PC-9 (cell line): ENCODE data around the gene NUP153. TPM values are rescaled to one million over a fixed set of nuclear protein-coding genes. Genes with fewer than 3 reads are reported as not detected.
A peak's percentile ranks its signal among the peaks of the same experiment; 100 is the strongest.

Source experiments
- BruUV-seq: library from RNA; stranded (reverse); fragments of 400-500 nt; replicated peaks from 2 replicates; lab custom pipeline; 2021; lab: Mats Ljungman, UMichigan
- CTCF ChIA-PET: fragments of 300-600 bp; sonication (Branson Sonifier 250); formaldehyde crosslinking; loops from one replicate; lab custom pipeline; 2022; ENCODE audit warnings: antibody characterized with exemption; lab: Charles Lee
- POLR2A ChIA-PET: fragments of 300-600 bp; sonication (Branson Sonifier 250); formaldehyde crosslinking; loops from one replicate; lab custom pipeline; 2022; ENCODE audit warnings: antibody characterized with exemption; ENCODE audit not compliant: unreplicated experiment; lab: Charles Lee
- DNase-seq, 2 experiments: peaks; one replicate each; pipeline versions ENCODE4 v3.0.0 to v3.0.0-alpha.2; 2015 to 2022; ENCODE audit warnings: mixed read lengths in 1 of 2
- H2AFZ ChIP-seq: fragments of 200-600 bp; sonication (generic); 2 replicates; pipeline ENCODE4 v1.8.1; 2017; ENCODE audit warnings: antibody characterized with exemption
- H3F3A ChIP-seq: fragments of 200-600 bp; sonication (generic); 2 replicates; pipeline ENCODE4 v1.8.1; 2017; ENCODE audit warnings: antibody characterized with exemption, mild to moderate bottlenecking, low read depth; ENCODE audit not compliant: insufficient read depth
- H3K27ac ChIP-seq: fragments of 200-600 bp; sonication (generic); 2 replicates; pipeline ENCODE4 v1.6.1; 2016; ENCODE audit warnings: mixed run types
- H3K27me3 ChIP-seq: fragments of 200-600 bp; sonication (generic); 2 replicates; pipeline ENCODE4 v1.6.1; 2016; ENCODE audit warnings: low read depth, mixed run types; ENCODE audit not compliant: insufficient read depth
- H3K36me3 ChIP-seq: fragments of 200-600 bp; sonication (generic); 2 replicates; pipeline ENCODE4 v1.6.1; 2016; ENCODE audit warnings: low read depth, mixed run types
- H3K4me1 ChIP-seq: fragments of 200-600 bp; sonication (generic); replicated peaks from 2 replicates; pipeline ENCODE4 v1.6.1; 2016; ENCODE audit warnings: mixed run types; ENCODE audit not compliant: insufficient read depth
- H3K4me2 ChIP-seq: fragments of 200-600 bp; sonication (generic); 2 replicates; pipeline ENCODE4 v1.6.1; 2017; ENCODE audit warnings: mixed run types
- H3K4me3 ChIP-seq: fragments of 200-600 bp; sonication (generic); 2 replicates; pipeline ENCODE4 v1.6.1; 2016; ENCODE audit warnings: mixed run types
- H3K79me2 ChIP-seq: fragments of 200-600 bp; sonication (generic); 2 replicates; pipeline ENCODE4 v1.6.1; 2017; ENCODE audit warnings: low read depth, mixed run types
- H3K9me2 ChIP-seq: fragments of 200-600 bp; sonication (generic); 2 replicates; pipeline ENCODE4 v1.8.1; 2017; ENCODE audit warnings: mild to moderate bottlenecking; ENCODE audit not compliant: insufficient read depth
- H3K9me3 ChIP-seq: fragments of 200-600 bp; sonication (generic); 2 replicates; pipeline ENCODE4 v1.8.1; 2016; ENCODE audit warnings: low read depth; ENCODE audit not compliant: insufficient read depth
- H4K20me1 ChIP-seq: fragments of 200-600 bp; sonication (generic); 2 replicates; pipeline ENCODE4 v1.8.1; 2017; ENCODE audit not compliant: insufficient read depth
- EZH2 ChIP-seq: fragments of 200-600 bp; sonication (generic); IDR thresholded peaks from 2 replicates; pipeline ENCODE4 v1.8.0; 2017; ENCODE audit warnings: antibody characterized with exemption, low read depth
- intact Hi-C: fragments of 100-400 bp; cut with micrococcal nuclease; formaldehyde crosslinking; loops from one replicate; pipeline ENCODE4 v1.10.0; 2022; ENCODE audit not compliant: unreplicated experiment
- total RNA-seq: library from RNA; stranded (reverse); gene quantifications from 2 replicates; pipeline ENCODE4 v1.2.3, GENCODE V29; 2021
- TF ChIP-seq, protein P1 (sequence below): fragments of 200-600 bp; sonication (generic); conservative IDR thresholded peaks from 2 replicates; pipeline ENCODE4 v1.6.1; 2017; ENCODE audit warnings: mixed run types, antibody characterized with exemption, mild to moderate bottlenecking, moderate library complexity

The NUP153 gene
- total RNA-seq, 1 experiment from 2014 or later, result 74.1 TPM

DNA sequence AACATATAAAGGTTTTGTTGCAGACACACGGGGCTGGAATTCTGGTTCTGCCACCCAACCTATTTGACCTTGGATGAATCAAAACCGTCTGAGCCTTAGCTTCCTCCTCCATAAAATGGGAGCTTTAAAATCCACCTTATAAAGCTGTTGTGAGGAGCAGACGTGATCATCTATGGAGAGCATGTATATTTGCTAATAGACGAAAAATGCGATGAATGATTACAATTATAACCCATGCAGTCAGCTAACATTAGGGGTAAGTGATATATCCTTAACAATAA, 586 bp upstream of the NUP153 start:
- POLR2A ChIA-PET, result interaction anchor here (0.5 to 1.1 kb wide), 7 partner anchors 9 to 556 kb away, joined by 3 to 11 read pairs (median 5); partner anchors contain the start of gene CAP2
- H2AFZ ChIP-seq, result peak overlapping the region; percentile 87
- TSS peak; percentile 32 for BruUV-seq
- CTCF ChIA-PET, result interaction anchor here (0.5 to 0.6 kb wide), 2 partner anchors 112 to 455 kb away, joined by 5 to 8 read pairs; no protein-coding TSS in a partner anchor
- intact Hi-C loops, result loop anchor here (2.0 kb wide), 1 partner anchor 15 kb away; no protein-coding TSS in a partner anchor
- no peaks in the 10 kb centered on the region for H3K9me2 ChIP-seq
- no peaks in the 10 kb centered on the region for H3K36me3 ChIP-seq
- no peak for DNase-seq
- no peaks in the 10 kb centered on the region for H3K9me3 ChIP-seq
- peaks cover 27% of the 10 kb centered on the region; the same call in 1 of the 2 replicates for H4K20me1 ChIP-seq
- H3K4me3 ChIP-seq, result peak overlapping the region; percentile 73
- H3K4me1 ChIP-seq, result peaks cover 24% of the 10 kb centered on the region
- peak overlapping the region; percentile 79 for H3K4me2 ChIP-seq
- H3F3A ChIP-seq, result peaks cover 18% of the 10 kb centered on the region
- peaks cover 43% of the 10 kb centered on the region for H3K79me2 ChIP-seq
- peak overlapping the region; percentile 89 for H3K27ac ChIP-seq
- H3K27me3 ChIP-seq, result no peaks in the 10 kb centered on the region
- no peak for TF ChIP-seq EZH2
- TF ChIP-seq, protein P1, sequence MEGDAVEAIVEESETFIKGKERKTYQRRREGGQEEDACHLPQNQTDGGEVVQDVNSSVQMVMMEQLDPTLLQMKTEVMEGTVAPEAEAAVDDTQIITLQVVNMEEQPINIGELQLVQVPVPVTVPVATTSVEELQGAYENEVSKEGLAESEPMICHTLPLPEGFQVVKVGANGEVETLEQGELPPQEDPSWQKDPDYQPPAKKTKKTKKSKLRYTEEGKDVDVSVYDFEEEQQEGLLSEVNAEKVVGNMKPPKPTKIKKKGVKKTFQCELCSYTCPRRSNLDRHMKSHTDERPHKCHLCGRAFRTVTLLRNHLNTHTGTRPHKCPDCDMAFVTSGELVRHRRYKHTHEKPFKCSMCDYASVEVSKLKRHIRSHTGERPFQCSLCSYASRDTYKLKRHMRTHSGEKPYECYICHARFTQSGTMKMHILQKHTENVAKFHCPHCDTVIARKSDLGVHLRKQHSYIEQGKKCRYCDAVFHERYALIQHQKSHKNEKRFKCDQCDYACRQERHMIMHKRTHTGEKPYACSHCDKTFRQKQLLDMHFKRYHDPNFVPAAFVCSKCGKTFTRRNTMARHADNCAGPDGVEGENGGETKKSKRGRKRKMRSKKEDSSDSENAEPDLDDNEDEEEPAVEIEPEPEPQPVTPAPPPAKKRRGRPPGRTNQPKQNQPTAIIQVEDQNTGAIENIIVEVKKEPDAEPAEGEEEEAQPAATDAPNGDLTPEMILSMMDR, result no peak

DNA sequence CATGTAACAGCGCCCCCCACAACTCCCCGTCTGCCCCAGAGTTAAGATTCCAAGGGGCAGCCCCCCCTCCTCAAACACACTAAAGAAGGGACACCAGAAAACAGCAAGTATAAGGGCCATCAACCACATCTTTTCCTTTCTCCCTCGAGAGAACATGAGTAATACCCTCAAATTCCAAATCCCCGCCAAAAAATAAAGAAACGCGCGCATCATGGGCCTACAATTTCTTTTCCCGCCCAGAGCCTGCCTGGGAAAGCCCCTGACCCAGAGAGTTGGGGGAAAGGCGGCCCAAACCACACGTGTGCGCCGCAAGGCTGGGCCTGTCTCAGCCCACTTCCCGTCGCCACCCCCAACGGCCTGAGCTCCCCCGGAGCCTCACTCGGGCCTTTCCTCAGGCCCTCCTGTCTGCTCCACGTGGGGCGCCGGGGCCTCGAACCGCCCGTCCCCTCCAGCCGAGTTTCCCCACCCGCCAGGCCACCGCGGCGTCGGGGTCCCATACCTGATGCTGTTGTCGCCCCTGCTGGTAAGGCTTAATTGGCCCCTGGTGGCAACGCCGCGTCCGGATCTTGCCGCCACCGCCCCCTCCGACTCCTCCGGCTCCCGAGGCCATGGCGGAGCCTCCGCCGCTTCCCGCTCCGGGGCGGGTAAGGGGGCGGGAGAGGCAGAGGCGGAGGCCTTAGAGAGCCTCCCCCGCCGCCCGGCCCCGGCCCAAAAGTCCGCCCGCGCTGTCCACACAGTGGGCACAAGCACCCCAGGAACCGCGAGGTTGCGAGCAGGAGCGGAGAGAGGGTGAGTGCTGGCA, 746 bp downstream of the NUP153 start:
- CTCF ChIA-PET, result no interaction called here
- POLR2A ChIA-PET, result interaction anchor here (0.9 kb wide), 1 partner anchor 47 kb away, joined by 4 read pairs; no protein-coding TSS in a partner anchor
- intact Hi-C loops, result loop anchor here (2.0 kb wide), 1 partner anchor 17 kb away; no protein-coding TSS in a partner anchor

DNA sequence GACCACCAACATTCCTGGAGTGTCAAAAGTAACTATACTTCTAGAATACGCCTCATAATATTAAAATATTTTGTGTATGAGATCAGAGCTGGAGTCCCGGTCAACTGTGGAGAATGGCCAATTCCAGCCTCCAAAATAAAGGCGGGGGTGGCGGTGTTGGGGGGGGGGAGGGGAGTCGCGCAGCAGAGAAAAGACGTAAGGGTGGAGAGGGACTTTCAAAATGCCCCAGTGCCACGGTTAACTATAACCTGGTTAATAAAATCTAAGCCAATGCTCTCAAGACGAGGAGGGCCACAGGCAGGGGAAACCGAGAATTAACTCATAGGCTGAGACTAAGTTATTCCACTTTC, 1.3 kb downstream of the NUP153 start:
- Histone ChIP-seq H3K4me3 (peak overlapping the region; percentile 73), H3K79me2 (peaks cover 62% of the 10 kb centered on the region), H3K27ac (peak overlapping the region; percentile 89), H3K36me3 (no peaks in the 10 kb centered on the region), H4K20me1 (peaks cover 45% of the 10 kb centered on the region), H3K4me2 (peak overlapping the region; percentile 92), H3K27me3 (no peaks in the 10 kb centered on the region), H3F3A (peaks cover 23% of the 10 kb centered on the region), H3K4me1 (peaks cover 24% of the 10 kb centered on the region), H3K9me2 (no peaks in the 10 kb centered on the region), H3K9me3 (no peaks in the 10 kb centered on the region), H2AFZ (peak overlapping the region; percentile 71)
- BruUV-seq, result no TSS peak
- TF ChIP-seq, protein P1, result no peak
- no peak for TF ChIP-seq EZH2
- CTCF ChIA-PET, result no interaction called here
- intact Hi-C loops, result no loop called here
- DNase-seq, result peak; percentile 40 to 48
- POLR2A ChIA-PET, result interaction anchor here (0.6 kb wide), 1 partner anchor 50 kb away, joined by 10 read pairs; no protein-coding TSS in a partner anchor

More for the DNA sequence above, 746 bp downstream of the NUP153 start:
- Histone ChIP-seq H3K4me3 (peak overlapping the region; percentile 73), H3K9me3 (no peaks in the 10 kb centered on the region), H3K36me3 (no peaks in the 10 kb centered on the region), H3K27me3 (no peaks in the 10 kb centered on the region), H3F3A (peaks cover 18% of the 10 kb centered on the region), H3K27ac (peak overlapping the region; percentile 89), H3K79me2 (peaks cover 56% of the 10 kb centered on the region), H3K9me2 (no peaks in the 10 kb centered on the region), H2AFZ (peak overlapping the region; percentile 71), H3K4me1 (peaks cover 24% of the 10 kb centered on the region), H3K4me2 (peak overlapping the region; percentile 92), H4K20me1 (peaks cover 39% of the 10 kb centered on the region; the same call in 1 of the 2 replicates)
- DNase-seq, result peak; percentile 35 to 61
- BruUV-seq, result no TSS peak
- TF ChIP-seq, protein P1, result no peak
- TF ChIP-seq EZH2, result no peak
